HEK293 (cell line): ENCODE data around the gene INPP5A.

Experiments used
- CTCF ChIA-PET: fragments of 350-600 bp; formaldehyde crosslinking; extraction: SDS; loops from one replicate; lab custom pipeline; 2021; ENCODE audit warnings: antibody characterized with exemption; lab: Yijun Ruan, JAX
- POLR2A ChIA-PET: fragments of 300-600 bp; formaldehyde crosslinking; extraction: SDS; loops from one replicate; lab custom pipeline; 2020; ENCODE audit warnings: antibody characterized with exemption, inconsistent platforms; lab: Yijun Ruan, JAX
- H3K27ac ChIP-seq: fragments of 200-500 bp; sonication (Bioruptor generic); 2 replicates; pipeline ENCODE4 v1.5.1; 2014; ENCODE audit warnings: low read depth, low read length, control low read depth, inconsistent platforms; ENCODE audit errors: extremely low read depth
- H3K36me3 ChIP-seq, 2 experiments: fragments of 200-500 bp in 1 of 2; sonication (Bioruptor generic) in 1 of 2; 1 replicate in 1 of 2; 2 replicates in 1 of 2; pipeline ENCODE4 v1.5.1; 2014 to 2017; ENCODE audit warnings: inconsistent platforms in 2 of 2, low read length in 2 of 2; ENCODE audit not compliant: control insufficient read depth in 2 of 2, insufficient read depth in 1 of 2
- H3K4me1 ChIP-seq: fragments of 200-500 bp; sonication (Bioruptor generic); 2 replicates; pipeline ENCODE4 v1.5.1; 2014; ENCODE audit warnings: mild to moderate bottlenecking, low read length, inconsistent platforms; ENCODE audit not compliant: control insufficient read depth, insufficient read depth
- H3K4me3 ChIP-seq: 2 replicates; pipeline ENCODE4 v1.5.1; 2011; ENCODE audit warnings: low read depth, mild to moderate bottlenecking, control low read depth, low read length, moderate library complexity
- H3K9me3 ChIP-seq: fragments of 200-500 bp; sonication (Bioruptor generic); 2 replicates; pipeline ENCODE4 v1.5.1; 2014; ENCODE audit warnings: low read depth, low read length, inconsistent platforms; ENCODE audit not compliant: control insufficient read depth, insufficient read depth
- AEBP2 ChIP-seq: fragments of 450-650 bp; formaldehyde crosslinking; IDR thresholded peaks from 2 replicates; pipeline ENCODE4 v1.5.1; 2016; ENCODE audit warnings: missing biosample characterization, missing genetic modification characterization, borderline replicate concordance
- EGR2 ChIP-seq: fragments of 450-650 bp; formaldehyde crosslinking; IDR thresholded peaks from 2 replicates; pipeline ENCODE4 v1.5.1; 2016; ENCODE audit warnings: low read depth, missing biosample characterization, missing genetic modification characterization
- SP3 ChIP-seq: fragments of 450-650 bp; formaldehyde crosslinking; IDR thresholded peaks from 2 replicates; pipeline ENCODE4 v1.5.1; 2016; ENCODE audit warnings: missing biosample characterization, missing genetic modification characterization
- ZEB2 ChIP-seq: fragments of 450-650 bp; formaldehyde crosslinking; IDR thresholded peaks from 2 replicates; pipeline ENCODE4 v1.5.1; 2016; ENCODE audit warnings: missing biosample characterization, missing genetic modification characterization
- ZNF10 ChIP-seq: fragments of 450-650 bp; formaldehyde crosslinking; IDR thresholded peaks from 2 replicates; pipeline ENCODE4 v1.5.1; 2017; ENCODE audit warnings: missing biosample characterization, missing genetic modification characterization
- ZNF19 ChIP-seq: fragments of 450-650 bp; formaldehyde crosslinking; IDR thresholded peaks from 2 replicates; pipeline ENCODE4; 2016; ENCODE audit warnings: missing biosample characterization, missing genetic modification characterization, low read depth
- ZNF221 ChIP-seq: fragments of 450-650 bp; formaldehyde crosslinking; IDR thresholded peaks from 2 replicates; pipeline ENCODE4 v1.5.1; 2017; ENCODE audit warnings: missing biosample characterization, missing genetic modification characterization, borderline replicate concordance
- ZNF266 ChIP-seq: fragments of 450-650 bp; formaldehyde crosslinking; IDR thresholded peaks from 2 replicates; pipeline ENCODE4 v1.5.1; 2016; ENCODE audit warnings: missing biosample characterization, missing genetic modification characterization, low read depth
- ZNF354C ChIP-seq: fragments of 450-650 bp; formaldehyde crosslinking; IDR thresholded peaks from 2 replicates; pipeline ENCODE4 v1.5.1; 2016; ENCODE audit warnings: missing biosample characterization, missing genetic modification characterization, low read depth, borderline replicate concordance
- ZNF423 ChIP-seq: fragments of 450-650 bp; formaldehyde crosslinking; IDR thresholded peaks from 2 replicates; pipeline ENCODE4 v1.5.1; 2016; ENCODE audit warnings: missing biosample characterization, missing genetic modification characterization
- ZNF561 ChIP-seq: fragments of 450-650 bp; IDR thresholded peaks from 2 replicates; pipeline ENCODE4 v1.5.1; 2018; ENCODE audit warnings: missing biosample characterization, missing genetic modification characterization, borderline replicate concordance
- ZNF701 ChIP-seq: fragments of 450-650 bp; formaldehyde crosslinking; IDR thresholded peaks from 2 replicates; pipeline ENCODE4 v1.5.1; 2016; ENCODE audit warnings: missing biosample characterization, missing genetic modification characterization
- ZNF830 ChIP-seq: fragments of 450-650 bp; IDR thresholded peaks from 2 replicates; pipeline ENCODE4 v1.5.0; 2018; ENCODE audit warnings: missing biosample characterization, missing genetic modification characterization, low read depth, mild to moderate bottlenecking, moderate library complexity
- ZNF843 ChIP-seq: fragments of 450-650 bp; formaldehyde crosslinking; IDR thresholded peaks from 2 replicates; pipeline ENCODE4 v1.5.1; 2016; ENCODE audit warnings: missing biosample characterization, missing genetic modification characterization
- ZSCAN18 ChIP-seq: fragments of 450-650 bp; formaldehyde crosslinking; IDR thresholded peaks from 2 replicates; pipeline ENCODE4 v1.5.1; 2016; ENCODE audit warnings: missing biosample characterization, missing genetic modification characterization
- TF ChIP-seq, protein P1 (sequence below): fragments of 450-650 bp; formaldehyde crosslinking; IDR thresholded peaks from 2 replicates; pipeline ENCODE4 v1.5.1; 2016; ENCODE audit warnings: missing biosample characterization, missing genetic modification characterization
- TF ChIP-seq, protein P2 (sequence below): fragments of 450-650 bp; formaldehyde crosslinking; IDR thresholded peaks from 2 replicates; pipeline ENCODE4 v1.5.1; 2016; ENCODE audit warnings: missing biosample characterization, missing genetic modification characterization
- TF ChIP-seq, protein P3 (sequence below): fragments of 450-650 bp; formaldehyde crosslinking; IDR thresholded peaks from 2 replicates; pipeline ENCODE4 v1.5.1; 2017; ENCODE audit warnings: missing biosample characterization, missing genetic modification characterization

INPP5A gene

DNA sequence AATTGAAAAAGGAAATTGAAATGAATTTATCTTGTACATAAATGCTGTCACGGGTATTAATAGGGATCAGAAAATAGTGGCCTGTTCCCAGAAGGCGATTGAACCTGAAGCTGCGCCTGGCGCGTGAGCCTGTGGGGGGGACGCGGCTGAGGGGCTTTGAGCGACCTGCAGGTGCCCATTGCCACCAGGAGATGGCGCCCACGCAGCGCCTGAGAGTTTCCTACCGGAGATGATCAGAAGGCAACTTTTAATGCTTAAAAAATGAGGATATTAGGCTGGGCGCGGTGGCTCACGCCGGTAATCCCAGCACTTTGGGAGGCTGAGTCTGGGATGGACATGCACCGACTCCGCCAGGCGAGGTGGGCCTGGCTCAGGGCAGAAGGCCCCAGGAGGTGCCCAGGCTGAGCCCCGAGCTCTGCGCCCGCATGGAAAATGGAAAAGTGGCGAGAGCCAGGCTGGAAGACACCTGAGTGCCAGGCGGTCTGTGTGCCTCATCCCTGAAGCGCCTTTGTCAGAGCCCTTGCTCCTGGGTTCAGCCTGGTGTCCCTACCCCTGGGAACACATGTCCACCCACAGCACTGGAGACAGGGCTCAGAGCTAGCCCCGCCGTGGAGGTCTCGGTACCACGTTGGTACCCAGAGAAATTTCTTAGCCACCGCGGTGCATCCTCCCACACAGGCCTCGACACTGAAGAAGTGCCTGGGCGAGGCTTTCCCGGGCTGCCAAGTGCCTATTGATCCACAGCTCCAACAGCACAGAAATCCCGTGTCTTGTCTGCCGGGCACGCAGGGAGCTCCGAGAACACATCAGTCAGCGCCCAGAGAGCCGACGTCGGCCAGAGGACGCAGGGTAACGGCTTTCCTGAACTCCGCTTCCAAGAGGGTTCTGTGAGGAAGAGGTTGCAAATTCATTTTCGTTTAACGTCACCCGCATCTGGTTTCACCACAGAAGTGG is 117.4 kb downstream of the INPP5A start (continued):
- TF ChIP-seq, protein P1, sequence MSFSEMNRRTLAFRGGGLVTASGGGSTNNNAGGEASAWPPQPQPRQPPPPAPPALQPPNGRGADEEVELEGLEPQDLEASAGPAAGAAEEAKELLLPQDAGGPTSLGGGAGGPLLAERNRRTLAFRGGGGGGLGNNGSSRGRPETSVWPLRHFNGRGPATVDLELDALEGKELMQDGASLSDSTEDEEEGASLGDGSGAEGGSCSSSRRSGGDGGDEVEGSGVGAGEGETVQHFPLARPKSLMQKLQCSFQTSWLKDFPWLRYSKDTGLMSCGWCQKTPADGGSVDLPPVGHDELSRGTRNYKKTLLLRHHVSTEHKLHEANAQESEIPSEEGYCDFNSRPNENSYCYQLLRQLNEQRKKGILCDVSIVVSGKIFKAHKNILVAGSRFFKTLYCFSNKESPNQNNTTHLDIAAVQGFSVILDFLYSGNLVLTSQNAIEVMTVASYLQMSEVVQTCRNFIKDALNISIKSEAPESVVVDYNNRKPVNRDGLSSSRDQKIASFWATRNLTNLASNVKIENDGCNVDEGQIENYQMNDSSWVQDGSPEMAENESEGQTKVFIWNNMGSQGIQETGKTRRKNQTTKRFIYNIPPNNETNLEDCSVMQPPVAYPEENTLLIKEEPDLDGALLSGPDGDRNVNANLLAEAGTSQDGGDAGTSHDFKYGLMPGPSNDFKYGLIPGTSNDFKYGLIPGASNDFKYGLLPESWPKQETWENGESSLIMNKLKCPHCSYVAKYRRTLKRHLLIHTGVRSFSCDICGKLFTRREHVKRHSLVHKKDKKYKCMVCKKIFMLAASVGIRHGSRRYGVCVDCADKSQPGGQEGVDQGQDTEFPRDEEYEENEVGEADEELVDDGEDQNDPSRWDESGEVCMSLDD: no peak

DNA sequence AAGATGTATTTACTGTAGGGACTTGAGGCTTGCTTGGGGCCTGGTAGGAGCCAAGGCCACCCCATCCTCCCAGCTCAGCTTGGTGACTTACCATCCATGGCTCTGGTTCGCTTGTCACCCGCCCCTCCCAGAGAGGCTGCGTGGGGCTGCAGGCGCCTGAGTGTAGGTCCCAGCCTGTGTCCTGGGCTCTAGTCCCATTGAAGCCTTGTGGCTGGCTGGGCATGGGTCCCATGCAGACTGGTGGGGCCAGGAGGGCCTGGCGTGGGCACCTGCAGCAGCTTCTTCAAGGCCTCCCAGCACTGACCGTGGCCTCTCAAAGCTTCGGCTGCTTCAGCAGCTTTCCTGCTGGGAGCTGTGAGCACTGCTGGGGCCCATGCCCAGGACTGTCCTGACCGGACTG is 118.1 kb downstream of the INPP5A start:
- POLR2A ChIA-PET: no interaction called here

More for the DNA sequence above, 118.1 kb downstream of the INPP5A start:
- Histone ChIP-seq H3K36me3 (peaks cover 0 to 13% of the 10 kb centered on the region in 2 experiments; a peak in 1 of 3 replicates), H3K9me3 (no peaks in the 10 kb centered on the region), H3K27ac (no peak overlapping the region), H3K4me1 (no peaks in the 10 kb centered on the region), H3K4me3 (no peak overlapping the region)
- CTCF ChIA-PET: interaction anchor here (0.6 to 3.0 kb wide), 8 partner anchors 12 to 336 kb away, joined by 3 to 24 read pairs (median 4); no protein-coding TSS in a partner anchor
- no peak for TF ChIP-seq ZEB2 (tag by site-specific recombination)
- no peak for TF ChIP-seq ZNF266 (tag by site-specific recombination)
- TF ChIP-seq, protein P2, sequence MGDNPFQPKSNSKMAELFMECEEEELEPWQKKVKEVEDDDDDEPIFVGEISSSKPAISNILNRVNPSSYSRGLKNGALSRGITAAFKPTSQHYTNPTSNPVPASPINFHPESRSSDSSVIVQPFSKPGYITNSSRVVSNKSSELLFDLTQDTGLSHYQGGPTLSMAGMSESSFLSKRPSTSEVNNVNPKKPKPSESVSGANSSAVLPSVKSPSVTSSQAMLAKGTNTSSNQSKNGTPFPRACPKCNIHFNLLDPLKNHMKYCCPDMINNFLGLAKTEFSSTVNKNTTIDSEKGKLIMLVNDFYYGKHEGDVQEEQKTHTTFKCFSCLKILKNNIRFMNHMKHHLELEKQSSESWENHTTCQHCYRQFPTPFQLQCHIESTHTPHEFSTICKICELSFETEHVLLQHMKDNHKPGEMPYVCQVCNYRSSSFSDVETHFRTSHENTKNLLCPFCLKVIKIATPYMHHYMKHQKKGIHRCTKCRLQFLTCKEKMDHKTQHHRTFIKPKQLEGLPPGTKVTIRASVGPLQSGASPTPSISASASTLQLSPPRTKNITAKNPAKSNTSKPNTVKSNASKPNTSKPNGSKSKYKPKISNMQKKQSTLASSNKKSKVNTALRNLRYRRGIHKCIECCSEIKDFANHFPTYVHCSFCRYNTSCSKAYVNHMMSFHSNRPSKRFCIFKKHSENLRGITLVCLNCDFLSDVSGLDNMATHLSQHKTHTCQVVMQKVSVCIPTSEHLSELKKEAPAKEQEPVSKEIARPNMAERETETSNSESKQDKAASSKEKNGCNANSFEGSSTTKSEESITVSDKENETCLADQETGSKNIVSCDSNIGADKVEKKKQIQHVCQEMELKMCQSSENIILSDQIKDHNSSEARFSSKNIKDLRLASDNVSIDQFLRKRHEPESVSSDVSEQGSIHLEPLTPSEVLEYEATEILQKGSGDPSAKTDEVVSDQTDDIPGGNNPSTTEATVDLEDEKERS (tag by site-specific recombination): no peak
- TF ChIP-seq, protein P3, sequence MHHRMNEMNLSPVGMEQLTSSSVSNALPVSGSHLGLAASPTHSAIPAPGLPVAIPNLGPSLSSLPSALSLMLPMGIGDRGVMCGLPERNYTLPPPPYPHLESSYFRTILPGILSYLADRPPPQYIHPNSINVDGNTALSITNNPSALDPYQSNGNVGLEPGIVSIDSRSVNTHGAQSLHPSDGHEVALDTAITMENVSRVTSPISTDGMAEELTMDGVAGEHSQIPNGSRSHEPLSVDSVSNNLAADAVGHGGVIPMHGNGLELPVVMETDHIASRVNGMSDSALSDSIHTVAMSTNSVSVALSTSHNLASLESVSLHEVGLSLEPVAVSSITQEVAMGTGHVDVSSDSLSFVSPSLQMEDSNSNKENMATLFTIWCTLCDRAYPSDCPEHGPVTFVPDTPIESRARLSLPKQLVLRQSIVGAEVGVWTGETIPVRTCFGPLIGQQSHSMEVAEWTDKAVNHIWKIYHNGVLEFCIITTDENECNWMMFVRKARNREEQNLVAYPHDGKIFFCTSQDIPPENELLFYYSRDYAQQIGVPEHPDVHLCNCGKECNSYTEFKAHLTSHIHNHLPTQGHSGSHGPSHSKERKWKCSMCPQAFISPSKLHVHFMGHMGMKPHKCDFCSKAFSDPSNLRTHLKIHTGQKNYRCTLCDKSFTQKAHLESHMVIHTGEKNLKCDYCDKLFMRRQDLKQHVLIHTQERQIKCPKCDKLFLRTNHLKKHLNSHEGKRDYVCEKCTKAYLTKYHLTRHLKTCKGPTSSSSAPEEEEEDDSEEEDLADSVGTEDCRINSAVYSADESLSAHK: no peak
- no peak for TF ChIP-seq ZNF221 (tag by site-specific recombination)
- no peak for TF ChIP-seq ZNF10 (tag by site-specific recombination)
- TF ChIP-seq ZNF561 (tag by site-specific recombination): no peak
- no peak for TF ChIP-seq ZSCAN18 (tag by site-specific recombination)
- no peak for TF ChIP-seq ZNF423 (tag by site-specific recombination)
- TF ChIP-seq ZNF830 (tag by site-specific recombination): no peak
- TF ChIP-seq ZNF843 (tag by site-specific recombination): no peak
- TF ChIP-seq EGR2 (tag by site-specific recombination): no peak
- no peak for TF ChIP-seq ZNF701 (tag by site-specific recombination)
- TF ChIP-seq ZNF354C (tag by site-specific recombination): no peak
- TF ChIP-seq, protein P1: no peak
- TF ChIP-seq AEBP2: no peak
- no peak for TF ChIP-seq SP3 (tag by site-specific recombination)
- no peak for TF ChIP-seq ZNF19
